CD4-positive, alpha-beta T cell treated with Interleukin-4 for 1 hour (primary cell): Measurements from ENCODE around the gene LYPD6B.
A peak's percentile ranks its signal among the peaks of the same experiment; 100 is the strongest.

ENCODE experiments used
- DNase-seq, 2 donors: peaks; one replicate each; pipeline ENCODE4 v3.0.0-alpha.2; 2020 to 2022

Gene LYPD6B

DNA sequence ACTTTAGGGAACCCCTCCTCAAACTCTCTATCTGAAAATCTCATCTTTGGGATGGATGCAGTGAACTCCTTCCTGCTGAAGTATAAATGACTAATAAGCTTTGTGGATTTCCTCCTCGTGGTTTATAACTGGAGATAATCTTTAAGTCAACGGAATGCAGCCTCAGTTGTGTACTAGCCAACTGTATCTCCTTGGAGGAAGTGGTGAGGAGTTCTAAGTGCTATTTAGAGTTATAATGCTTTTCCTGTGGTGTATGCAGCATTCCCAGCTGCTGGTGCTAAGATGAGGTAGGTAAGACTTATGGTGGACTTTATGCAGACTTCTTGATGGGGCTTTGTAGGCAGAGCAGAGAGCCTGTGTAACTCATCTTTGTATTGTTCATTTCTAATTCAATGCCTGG lies 90.9 kb downstream of the LYPD6B start:
- no peak for DNase-seq

DNA sequence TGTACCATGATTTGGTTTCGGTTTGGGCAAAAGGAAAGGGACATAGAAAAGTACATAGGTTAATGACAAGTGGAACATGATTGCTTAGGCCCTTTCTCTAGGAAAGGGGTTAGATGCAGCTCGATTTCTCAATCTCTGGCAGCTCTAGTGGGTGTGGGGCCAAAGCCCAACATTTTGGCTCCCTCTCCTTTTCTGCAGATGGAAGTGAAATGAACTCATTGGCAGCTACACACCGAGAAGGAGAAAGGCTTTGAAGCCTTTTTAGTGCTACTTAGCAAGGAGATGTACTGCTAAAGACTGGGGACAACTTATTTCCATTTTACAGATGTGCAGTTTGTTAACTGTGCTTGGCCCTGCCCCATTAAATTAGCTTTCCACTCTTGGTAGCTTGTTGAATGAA lies 93.8 kb downstream of the LYPD6B start:
- no peak for DNase-seq

DNA sequence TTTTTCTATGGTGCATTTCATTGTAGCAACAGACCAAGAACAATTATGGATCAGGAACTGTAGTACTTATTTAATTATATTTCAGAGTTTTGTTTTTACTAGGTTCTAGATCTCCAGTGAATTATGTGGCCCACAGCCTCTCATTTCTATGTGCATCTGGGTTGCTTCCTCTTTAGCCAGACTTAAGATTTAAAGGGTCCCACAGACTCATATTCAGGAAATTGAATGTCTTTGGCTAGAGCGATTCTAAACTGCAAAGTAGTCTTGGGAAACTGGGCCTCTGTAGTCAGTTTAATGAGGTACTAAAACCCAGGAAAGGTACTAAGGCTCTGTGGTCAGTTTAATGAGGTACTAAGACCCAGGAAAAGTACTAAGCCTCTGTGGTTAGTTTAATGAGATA lies 94.4 kb downstream of the LYPD6B start:
- DNase-seq, result no peak

DNA sequence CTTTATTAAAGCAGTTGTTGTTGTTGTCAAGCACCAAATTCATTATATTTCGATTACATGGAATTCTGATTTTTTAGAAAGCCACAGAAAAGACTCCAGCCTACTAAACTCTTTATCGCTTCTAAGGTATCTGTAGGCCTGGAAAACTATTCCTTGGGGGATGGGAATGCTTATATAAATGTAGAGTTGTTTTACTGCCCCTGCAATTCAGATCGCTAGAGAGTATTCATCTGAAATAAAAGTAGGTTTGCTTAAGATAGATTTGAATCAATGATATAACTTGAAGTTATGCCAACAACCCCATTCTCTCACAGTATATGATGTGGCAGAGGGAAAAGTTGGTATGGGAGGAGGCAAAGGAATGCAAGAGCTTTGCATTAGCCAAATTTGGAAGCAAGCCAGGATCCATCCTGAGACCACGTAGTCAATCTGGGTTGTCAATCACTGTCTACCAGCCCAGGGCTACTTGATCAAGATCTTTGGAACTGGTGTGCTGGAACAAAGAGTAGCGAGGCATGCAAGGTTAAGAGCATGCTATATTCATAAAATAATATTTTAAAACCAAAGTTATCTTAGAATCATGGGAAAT lies 95.9 kb downstream of the LYPD6B start:
- DNase-seq, result no peak

DNA sequence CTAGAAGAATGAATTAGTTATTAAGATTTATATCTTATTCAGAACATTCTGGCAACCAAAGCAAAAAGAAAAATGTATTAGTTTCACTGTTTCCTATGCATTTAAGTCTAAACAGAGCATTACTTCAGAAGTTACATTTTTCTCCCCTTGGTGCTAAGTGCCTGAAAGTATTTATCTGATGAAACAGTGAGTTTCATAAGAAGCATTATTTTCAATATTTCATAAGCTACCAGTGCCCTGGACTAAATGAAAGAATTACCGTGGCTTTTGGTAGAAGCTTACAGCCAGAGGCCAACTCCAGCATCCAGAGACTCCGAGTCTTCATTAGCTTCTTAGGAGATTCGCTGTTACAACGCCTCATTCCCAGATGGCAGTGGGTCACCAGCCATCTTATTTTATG lies 97.6 kb downstream of the LYPD6B start:
- DNase-seq, result no peak

DNA sequence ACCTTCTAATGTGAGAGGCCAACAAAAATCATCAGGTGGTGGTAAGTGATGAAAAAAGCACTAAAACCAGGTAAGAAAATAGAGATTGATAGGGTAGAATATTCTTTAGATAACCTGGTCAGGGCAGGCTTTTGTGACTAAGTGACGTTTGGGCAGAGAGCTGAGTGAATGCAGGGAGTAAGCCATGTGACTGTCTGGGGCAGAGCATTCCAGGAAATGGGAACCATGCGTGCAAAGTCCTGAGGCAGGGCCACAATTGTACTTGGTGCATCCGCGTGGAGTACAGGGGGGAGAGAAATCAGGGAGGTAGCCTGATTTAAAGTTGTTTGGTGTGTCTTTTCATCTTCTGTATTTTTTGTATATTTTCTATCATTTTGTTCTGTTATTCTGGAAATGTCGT lies 102.5 kb downstream of the LYPD6B start:
- no peak for DNase-seq

DNA sequence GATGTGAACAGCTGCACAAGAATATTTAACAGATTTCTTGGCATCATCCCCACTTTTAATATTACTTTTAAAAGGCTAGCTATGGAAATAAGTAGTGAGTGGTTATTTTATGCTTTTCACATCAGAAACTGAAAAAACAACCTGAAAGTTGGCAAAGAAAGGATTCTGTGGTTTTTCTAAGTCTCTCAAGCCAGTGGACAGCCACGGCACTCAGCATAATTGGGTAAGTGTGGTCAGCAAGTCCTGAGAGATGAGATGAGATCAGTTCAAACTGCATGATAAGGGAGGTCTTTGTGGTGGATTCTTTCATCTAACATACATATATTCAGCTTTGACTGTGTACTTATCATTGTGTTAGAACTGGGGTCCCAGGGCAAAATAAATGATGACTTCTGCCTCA lies 105.2 kb downstream of the LYPD6B start:
- no peak for DNase-seq

DNA sequence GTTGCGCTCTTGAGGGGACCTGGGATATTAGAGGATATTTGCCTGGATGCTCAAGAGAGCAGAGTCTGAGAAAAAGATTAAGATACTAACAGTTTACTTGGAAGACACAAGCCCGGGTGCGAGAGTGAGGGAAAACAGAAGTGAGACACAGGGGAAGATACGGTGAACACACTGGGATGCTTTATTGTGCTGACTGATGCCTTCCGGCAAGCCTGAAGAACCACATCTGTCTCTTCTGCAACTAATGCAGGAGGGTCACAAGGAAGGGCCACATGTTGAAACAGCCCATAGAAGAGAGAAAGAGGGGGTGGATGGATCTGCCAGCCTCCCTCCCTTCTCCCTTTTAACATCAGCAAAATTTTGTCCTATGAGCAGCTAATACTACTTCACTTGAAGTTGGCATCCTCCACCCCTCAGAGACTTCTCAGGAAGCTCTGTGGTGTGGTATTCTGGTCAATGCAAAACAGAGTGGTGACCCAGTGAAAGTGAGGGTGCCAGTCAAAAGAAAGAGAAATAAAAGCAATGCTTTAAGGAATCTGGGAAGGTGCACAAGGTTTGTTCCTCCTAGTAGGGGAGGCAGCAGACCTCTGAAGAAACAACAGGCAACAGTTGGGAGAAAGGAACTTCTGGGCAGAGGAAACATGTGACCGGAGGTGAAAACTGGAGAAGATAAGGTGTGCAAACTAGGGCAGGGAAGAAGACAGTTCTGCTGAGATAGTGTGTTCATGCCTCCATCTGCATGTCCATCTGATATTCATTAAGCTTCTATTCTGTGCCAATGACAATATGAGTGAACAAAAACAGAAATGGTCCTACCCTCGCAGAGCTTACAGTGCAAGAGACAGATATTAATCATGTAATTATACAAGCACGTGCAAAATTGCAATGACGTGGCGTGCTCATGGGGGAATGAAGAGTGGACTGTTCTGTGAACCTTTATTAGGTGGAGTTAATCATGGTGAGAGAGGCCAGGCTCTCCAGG lies 107.1 kb downstream of the LYPD6B start:
- DNase-seq, result no peak

DNA sequence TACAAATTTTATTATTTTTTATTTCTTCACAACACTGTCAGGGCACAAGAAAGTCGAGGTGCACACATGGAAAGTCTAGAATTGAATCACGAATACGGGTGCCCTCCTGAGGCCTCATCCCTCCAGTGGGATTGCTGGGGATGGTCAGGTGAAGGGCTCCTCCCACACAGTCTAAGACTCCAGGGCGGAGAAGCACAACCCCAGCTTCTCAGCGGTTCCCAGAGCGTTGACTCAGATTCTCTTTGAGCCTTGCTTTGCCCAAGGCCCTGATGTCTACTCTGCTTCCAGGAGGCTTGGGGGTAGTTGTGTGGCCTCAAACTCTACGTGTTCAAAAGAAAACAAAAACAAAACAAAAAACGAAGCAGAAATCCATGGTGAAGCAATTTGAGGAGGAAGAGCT lies 108.4 kb downstream of the LYPD6B start:
- no peak for DNase-seq

DNA sequence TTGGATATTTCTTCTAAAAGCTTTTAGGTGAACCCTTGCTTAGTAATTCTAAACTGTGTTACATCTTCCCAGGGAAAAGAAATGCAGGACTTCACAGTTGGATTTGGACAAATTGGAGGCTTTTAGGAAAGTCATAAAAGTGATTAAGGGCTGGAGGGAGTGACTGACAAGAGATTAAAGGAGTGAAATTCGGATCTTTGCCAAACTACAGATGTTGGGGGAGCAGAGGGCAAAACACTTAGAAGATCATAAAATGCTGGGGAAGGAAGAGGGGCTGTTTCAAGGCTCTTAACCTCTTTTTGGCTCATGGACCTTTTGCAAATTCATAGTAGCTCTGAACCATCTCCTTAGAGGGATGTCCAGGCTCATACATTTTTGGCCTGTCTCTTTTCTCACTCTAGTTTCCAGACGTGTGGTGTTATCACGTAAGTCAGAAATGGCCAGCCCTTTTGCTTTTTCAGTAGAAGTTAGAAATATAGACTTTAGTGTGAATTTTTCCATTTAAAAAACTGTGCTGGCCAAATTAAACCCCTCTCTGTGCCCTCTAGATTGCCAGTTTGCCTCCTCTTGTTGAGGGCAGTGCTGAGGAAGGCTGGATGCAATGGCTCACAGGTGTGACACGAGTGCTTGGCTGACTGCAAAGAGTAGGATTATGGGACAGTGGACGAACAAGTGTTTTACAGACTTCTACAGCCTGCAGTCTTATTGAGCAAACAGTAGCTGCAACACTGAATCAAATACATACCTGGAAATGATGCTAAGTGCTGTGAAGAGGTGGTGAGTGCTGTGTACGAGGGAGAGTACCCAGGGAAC lies 109.9 kb downstream of the LYPD6B start:
- no peak for DNase-seq

DNA sequence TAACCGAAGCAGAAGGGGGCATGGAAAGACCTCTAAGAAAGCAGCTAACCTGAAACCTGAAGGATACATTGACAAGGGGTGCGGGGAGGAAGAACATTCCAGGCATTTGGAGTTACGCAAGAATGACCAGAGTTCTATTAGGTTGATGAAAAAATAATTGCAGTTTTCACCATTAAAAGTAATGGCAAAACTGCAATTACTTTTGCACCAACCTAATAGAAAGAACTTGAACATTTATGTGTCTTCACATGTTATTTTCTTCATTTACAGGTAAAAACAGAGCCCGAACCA lies 110.5 kb downstream of the LYPD6B start:
- no peak for DNase-seq

DNA sequence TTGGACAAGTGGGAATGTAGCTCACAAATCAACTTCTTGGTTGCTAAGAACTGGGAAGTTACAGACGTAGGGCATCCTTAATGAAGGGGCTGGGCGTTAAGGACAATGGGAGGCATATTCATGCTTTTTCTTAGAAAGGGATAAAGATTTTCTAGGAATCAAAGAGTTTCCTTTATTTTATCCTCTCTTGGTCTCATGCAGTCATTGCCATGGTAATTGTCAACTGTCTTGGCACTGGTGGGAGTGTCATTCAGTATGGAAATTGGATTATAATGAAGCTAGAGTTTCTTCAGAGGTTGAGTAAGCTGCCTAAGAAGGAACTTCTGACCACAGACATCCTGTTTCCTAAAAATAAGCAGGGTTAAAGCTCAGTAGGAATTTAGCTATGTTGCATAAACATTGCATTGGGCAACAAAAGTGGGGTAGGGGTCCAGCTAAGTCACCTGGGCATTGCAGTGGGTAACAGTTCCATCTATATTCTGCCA lies 114.0 kb downstream of the LYPD6B start:
- DNase-seq, result peak; percentile 7 to 16

DNA sequence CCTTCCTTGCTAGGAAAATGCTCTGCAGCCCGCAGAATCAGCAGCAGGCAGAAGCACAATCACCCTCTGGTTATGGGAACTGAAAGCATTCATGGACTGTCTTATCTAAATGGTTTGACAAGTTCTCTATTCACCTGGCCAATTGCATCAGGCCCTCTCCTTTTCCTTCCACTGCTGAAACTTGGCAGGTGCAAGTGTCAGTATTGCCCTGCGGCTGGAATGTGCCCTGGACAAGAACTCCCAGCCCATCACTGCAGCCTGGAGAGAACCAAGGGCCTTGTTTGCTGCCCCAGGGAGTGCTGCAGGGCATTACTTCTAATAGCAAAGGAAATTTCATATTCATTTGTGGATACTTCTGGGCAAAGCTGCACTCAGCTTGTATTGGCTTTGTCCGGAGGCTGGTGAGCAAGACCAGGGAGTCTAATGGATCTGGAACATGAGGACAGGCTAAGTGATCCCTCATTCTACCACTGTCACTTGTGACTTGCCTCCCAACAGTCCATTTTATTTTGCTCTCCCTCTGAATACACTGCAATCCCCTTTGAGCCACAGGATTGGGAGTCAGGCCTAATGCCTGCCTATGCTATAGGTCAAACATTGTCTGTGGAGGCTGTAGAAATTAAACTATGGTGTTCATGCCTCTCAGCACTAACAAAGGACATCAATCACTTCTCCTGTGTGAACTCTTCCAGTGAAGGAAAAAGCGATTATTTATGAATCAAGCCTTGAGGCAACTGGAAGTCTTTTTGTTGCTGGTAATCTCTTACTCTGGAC lies 116.9 kb downstream of the LYPD6B start:
- no peak for DNase-seq

DNA sequence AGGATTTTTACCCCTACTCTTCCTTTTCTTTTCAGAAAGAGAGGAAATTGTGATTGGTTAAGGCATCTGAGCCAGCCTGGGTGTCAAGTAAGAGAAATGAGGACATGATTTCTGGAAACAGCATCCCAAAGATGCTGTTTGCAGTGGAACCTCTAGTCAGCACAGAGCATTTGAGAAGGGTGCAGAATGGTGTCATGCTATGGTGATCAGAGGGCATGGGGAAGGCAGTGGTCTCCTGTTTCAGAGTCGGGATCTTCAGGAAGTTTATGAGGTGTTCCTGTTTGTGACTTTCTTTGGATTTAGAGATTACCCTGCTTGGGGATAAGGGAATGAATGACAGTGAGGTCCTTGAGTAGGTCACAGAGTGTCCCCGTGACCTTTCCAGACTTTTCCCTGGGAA lies 117.5 kb downstream of the LYPD6B start:
- no peak for DNase-seq

DNA sequence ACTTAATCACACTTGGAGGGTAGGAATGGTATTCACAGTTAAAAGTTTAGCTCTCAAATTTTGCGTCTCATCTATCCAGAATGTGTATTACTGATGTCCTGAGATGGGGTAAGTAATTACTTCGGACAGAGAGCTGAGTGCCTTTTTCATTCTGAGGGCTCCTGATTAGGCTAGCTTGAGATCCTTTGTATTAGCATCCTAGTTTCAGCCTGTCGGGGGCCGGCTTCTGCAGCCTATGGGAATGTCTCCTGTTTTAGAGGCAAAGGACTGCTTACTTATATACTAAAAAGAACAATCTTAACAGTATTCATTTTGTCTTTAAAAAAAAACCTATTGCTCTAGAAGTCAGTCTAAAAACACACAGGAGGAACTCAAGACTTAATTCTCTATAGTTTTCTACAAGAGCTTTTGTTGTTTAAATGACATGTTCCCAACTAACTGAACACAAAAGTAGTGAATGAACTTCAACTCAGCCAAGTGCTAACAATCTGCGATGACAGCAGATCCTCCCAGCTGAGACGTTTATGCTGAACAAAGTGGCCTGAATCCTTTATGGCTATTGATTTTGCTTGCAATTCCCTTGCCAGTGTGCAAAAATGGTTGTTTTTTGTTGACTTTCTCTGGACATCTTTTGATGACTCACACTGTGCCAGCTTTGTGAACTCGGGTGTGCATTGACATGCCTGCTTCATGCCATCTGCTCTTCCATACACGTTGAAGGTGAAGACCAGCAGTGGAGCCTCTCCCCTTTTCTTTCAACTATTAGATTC lies 118.7 kb downstream of the LYPD6B start:
- no peak for DNase-seq

DNA sequence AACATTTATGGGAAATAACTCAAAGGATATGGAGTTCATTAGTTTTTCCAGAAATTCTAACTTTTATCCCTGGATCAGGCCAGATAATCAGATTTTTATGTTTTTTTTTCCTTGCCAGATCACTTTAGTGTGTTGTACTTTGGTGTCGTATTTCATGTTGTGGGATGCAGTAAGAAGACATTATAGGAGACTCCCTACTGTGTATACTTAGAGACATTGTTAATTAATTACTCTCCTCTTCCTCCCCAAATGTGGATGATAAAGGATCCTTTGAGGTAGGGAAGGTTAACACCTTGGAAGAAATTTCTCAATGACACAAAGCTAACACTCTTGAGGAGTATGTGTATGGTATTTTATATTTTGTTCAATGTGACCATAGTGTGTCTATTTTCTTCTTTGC lies 120.5 kb downstream of the LYPD6B start:
- no peak for DNase-seq

DNA sequence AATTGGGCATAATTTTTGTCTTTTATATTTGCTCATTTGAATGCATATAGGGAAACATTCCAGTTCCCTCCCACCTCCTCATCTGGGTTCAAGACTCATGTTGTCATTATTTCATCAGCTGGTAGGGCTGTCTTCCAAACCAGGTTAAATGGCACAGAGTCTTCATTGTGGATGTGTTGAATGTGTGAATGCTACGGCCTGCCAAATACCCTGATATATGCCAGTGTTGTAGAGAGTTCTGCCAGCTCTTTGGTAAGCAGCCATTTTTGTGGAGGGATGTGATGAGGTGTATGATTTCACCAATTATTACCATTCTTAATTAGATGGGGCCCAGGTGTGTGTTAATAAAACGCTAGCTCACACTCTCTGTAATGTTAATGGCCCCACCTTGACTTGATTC lies 121.7 kb downstream of the LYPD6B start:
- DNase-seq, result no peak

DNA sequence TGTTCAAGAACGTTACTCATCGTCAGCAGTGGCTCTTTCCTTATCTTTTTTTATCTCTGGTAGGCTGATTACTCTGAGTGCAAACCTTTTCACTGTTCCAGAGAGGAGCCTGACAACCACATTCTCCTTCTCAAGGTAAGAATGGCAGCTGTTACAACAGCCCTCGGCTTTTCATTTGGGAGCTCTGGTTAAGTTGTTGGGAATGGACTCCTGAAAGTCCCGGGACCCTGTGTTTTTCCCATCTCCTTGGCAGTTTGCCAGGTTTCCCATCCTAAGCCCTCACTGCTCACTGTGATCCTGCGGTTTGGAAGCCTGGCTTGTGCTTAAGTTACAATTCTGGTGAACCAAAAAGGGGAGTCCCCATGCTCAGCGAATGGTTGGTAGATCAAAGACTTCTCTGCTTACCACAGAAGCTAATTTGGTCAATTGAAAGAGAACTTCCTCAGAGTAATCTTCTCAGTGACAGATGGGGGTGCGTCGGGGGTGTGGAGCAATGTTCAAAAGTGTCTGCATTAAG lies 122.3 kb downstream of the LYPD6B start:
- peak; percentile 51 to 57 for DNase-seq

DNA sequence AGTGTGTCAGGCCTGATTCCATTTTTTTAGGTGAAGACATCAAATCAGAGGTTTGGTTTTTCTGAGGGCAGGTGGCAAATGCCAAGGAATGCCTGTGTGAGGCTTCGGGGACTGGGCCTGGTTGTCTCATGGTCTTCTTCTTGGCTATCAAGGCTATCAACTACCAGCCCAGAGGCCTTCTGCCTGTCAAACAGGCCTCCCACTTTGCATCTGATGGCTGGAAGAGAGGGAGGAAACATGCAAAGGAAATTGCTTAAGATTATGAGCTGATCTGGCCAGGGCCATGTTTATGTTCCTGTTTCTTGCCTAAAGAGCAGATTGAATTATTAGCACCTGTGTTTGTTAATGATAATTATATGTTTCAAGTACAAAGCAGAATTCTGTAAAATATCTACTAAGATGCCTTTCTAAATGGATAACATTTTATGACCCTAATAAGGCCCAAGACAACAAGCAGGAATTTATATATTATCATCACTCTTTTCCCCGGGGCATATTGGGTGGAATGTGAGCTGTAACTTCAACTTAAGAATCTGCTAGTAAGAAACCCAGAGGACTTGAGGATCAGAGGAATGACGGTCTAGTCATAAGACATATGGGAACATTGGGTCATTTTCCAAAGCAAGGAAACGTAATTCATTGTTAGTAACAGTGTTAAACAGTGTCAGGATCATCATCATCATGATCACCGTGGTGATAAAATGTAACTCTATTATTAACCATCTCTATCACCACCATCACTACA lies 123.2 kb downstream of the LYPD6B start:
- no peak for DNase-seq

DNA sequence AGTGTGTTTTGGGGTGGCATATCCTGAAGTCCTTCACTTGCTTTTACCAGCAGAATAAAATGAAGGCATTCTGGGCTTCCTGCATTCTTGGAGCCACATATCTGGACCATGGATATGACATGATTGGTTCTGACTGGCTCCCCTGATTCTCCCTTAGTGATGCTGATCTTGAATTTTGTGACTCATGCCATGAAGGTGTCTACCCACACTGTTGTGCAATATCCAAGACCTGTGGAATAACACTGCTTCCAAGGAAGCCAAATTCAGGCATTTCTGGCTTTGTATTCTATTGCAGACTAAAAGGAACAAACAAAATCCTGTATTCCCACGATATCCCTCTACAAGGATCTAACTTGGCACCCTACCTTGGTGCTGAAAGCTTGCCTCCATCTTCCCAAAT lies 125.8 kb downstream of the LYPD6B start:
- no peak for DNase-seq

DNA sequence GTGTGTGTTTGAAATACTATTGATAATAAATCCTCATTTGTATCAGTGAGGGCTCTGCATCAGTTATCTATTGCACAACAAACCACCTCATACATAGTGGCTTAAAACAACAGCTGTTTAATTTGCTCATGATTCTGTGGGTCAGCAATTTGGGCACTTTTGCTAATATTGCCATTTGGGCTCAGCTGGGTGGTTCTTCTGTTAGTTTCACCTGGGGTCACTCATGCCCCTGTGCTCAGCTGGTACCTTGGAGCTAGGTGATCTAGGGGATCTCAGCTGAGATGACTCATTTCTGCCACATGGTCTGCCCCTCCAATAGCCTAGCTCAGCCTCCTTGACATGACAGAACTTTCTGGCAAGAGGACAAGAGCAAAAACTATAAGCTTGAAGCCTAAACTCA lies 126.3 kb downstream of the LYPD6B start:
- DNase-seq, result no peak
